HG03439 (cell line): ENCODE data around the gene DAPK3.
"Not testable (repeated sequence)": the region's sequence is repeated elsewhere in the genome, so short reads cannot be mapped to it uniquely, and the experiment has no call there.

Experiments used
- ATAC-seq: cut with Tn5 transposase; IDR thresholded peaks from one replicate; pipeline ENCODE4 v1.9.1; 2021; ENCODE audit warnings: mild to moderate bottlenecking, moderate library complexity; ENCODE audit not compliant: unreplicated experiment

DAPK3 gene

GRCh38 chr19:3980353-3981251, 9.7 kb upstream of the DAPK3 start:
- ATAC-seq: no peak

GRCh38 chr19:3979674-3980352, 8.9 kb upstream of the DAPK3 start:
- no peak for ATAC-seq

- no peak for ATAC-seq
Observed at GRCh38 chr19:3979289-3979673, 8.4 kb upstream of the DAPK3 start.

GRCh38 chr19:3978145-3978544, 7.2 kb upstream of the DAPK3 start:
- ATAC-seq: no peak

- no peak for ATAC-seq
Observed at GRCh38 chr19:3977242-3978143, 6.6 kb upstream of the DAPK3 start.

GRCh38 chr19:3976495-3977241, 5.8 kb upstream of the DAPK3 start:
- no peak for ATAC-seq

- no peak for ATAC-seq
Observed at GRCh38 chr19:3975637-3976087, 4.8 kb upstream of the DAPK3 start.

- no peak for ATAC-seq
Observed at GRCh38 chr19:3975144-3975543, 4.2 kb upstream of the DAPK3 start.

- no peak for ATAC-seq
Observed at GRCh38 chr19:3970313-3970807, 539 bp downstream of the DAPK3 start.

GRCh38 chr19:3969435-3970312, 1.2 kb downstream of the DAPK3 start:
- no peak for ATAC-seq

- no peak for ATAC-seq
Observed at GRCh38 chr19:3968556-3969434, 2.1 kb downstream of the DAPK3 start.

- ATAC-seq: not testable (repeated sequence)
Observed at GRCh38 chr19:3967983-3968382, 2.9 kb downstream of the DAPK3 start.

- ATAC-seq: no peak
Observed at GRCh38 chr19:3966051-3967017, 4.6 kb downstream of the DAPK3 start.

GRCh38 chr19:3964256-3965194, 6.4 kb downstream of the DAPK3 start:
- ATAC-seq: no peak

- ATAC-seq: no peak
Observed at GRCh38 chr19:3963458-3964255, 7.2 kb downstream of the DAPK3 start.
